ENCODE data around the gene JMJD8.

Gene JMJD8

GRCh38 chr16:717450-718245 is 33.5 kb upstream of the JMJD8 start:
- no peak overlapping the region for H3K27ac ChIP-seq (replicated peaks)
- DNase-seq (ENCODE audit: low read depth in 1 of 2, low spot score in 1 of 2), result no peak
- H3K27me3 ChIP-seq (ENCODE audit: insufficient read depth, poor library complexity, severe bottlenecking), result peaks cover 7% of the 10 kb centered on the region
- no peak for TF ChIP-seq REST (IDR thresholded peaks at IDR 0.05; ENCODE audit: insufficient replicate concordance, low read depth)
- TF ChIP-seq SPI1 (IDR thresholded peaks at IDR 0.05; ENCODE audit: borderline replicate concordance, low read depth), result no peak
- no peak for TF ChIP-seq CTCF (IDR thresholded peaks at IDR 0.05; ENCODE audit: insufficient read depth, low read length)
- no peak for TF ChIP-seq GABPA (IDR thresholded peaks at IDR 0.05; ENCODE audit: low read depth)
- no peak for TF ChIP-seq POLR2AphosphoS5 (IDR thresholded peaks at IDR 0.05; ENCODE audit: low read depth)
- no peak overlapping the region for H3K4me3 ChIP-seq (replicated peaks; ENCODE audit: insufficient read depth, low read length)

- TF ChIP-seq SPI1 (IDR thresholded peaks at IDR 0.05; ENCODE audit: borderline replicate concordance, low read depth) (no peak), REST (IDR thresholded peaks at IDR 0.05; ENCODE audit: insufficient replicate concordance, low read depth) (no peak), CTCF (IDR thresholded peaks at IDR 0.05; ENCODE audit: insufficient read depth, low read length) (no peak), POLR2AphosphoS5 (IDR thresholded peaks at IDR 0.05; ENCODE audit: low read depth) (no peak; the same call in 1 of the 2 replicates), GABPA (IDR thresholded peaks at IDR 0.05; ENCODE audit: low read depth) (no peak)
- H3K27ac ChIP-seq (replicated peaks), result no peak overlapping the region
- H3K27me3 ChIP-seq (ENCODE audit: insufficient read depth, poor library complexity, severe bottlenecking), result peaks cover 7% of the 10 kb centered on the region
- H3K4me3 ChIP-seq (replicated peaks; ENCODE audit: insufficient read depth, low read length), result no peak overlapping the region
- DNase-seq (ENCODE audit: low read depth in 1 of 2, low spot score in 1 of 2), result no peak
Observed at GRCh38 chr16:716768-717325, 32.7 kb upstream of the JMJD8 start.

- Histone ChIP-seq H3K4me3 (replicated peaks; ENCODE audit: insufficient read depth, low read length) (no peak overlapping the region), H3K27me3 (ENCODE audit: insufficient read depth, poor library complexity, severe bottlenecking) (peaks cover 9% of the 10 kb centered on the region), H3K27ac (replicated peaks) (no peak overlapping the region)
- TF ChIP-seq GABPA (IDR thresholded peaks at IDR 0.05; ENCODE audit: low read depth) (no peak), SPI1 (IDR thresholded peaks at IDR 0.05; ENCODE audit: borderline replicate concordance, low read depth) (no peak), POLR2AphosphoS5 (IDR thresholded peaks at IDR 0.05; ENCODE audit: low read depth) (no peak), CTCF (IDR thresholded peaks at IDR 0.05; ENCODE audit: insufficient read depth, low read length) (no peak), REST (IDR thresholded peaks at IDR 0.05; ENCODE audit: insufficient replicate concordance, low read depth) (no peak)
- DNase-seq (ENCODE audit: low read depth in 1 of 2, low spot score in 1 of 2), result no peak
Observed at GRCh38 chr16:716200-716568, 32.0 kb upstream of the JMJD8 start.
